ENCODE results near the gene TMEM258.
A peak's percentile ranks its signal among the peaks of the same experiment; 100 is the strongest.

Gene TMEM258

DNA sequence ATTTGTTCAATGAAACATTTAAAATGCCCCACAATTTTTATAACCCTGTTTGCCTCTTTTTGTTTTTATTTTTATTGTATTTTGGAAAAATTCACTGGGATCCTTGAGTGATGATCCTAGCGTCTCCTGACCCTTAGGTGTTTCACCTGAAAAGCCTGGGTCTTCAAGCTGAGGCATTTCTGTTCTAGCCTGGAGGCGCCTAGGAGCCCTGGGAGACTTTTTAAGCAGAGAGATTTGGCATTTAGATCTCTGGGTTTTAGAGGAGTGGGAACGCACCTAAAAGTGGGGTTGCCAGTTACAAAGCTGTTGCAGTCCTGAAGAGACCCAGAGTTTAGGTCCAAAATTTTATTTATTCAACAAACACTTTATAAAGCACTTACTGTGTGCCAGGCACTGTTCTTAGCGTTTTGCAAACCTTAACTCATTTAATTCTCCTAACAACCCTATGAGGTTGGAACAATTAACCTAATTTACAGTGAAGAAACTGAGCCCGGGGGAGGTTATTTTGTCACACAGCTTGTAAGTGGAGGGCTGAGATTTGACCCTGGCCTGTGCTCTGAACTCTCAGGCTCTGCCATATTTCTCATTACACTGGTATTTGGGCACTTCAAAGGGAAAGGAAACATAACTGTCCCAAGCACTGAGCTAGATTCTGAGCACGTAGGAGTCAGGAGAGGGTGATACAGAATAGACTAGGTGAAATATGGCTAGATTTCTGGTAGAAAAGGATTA, 25.2 kb upstream of the TMEM258 start:
- DNase-seq: peak; percentile 25

DNA sequence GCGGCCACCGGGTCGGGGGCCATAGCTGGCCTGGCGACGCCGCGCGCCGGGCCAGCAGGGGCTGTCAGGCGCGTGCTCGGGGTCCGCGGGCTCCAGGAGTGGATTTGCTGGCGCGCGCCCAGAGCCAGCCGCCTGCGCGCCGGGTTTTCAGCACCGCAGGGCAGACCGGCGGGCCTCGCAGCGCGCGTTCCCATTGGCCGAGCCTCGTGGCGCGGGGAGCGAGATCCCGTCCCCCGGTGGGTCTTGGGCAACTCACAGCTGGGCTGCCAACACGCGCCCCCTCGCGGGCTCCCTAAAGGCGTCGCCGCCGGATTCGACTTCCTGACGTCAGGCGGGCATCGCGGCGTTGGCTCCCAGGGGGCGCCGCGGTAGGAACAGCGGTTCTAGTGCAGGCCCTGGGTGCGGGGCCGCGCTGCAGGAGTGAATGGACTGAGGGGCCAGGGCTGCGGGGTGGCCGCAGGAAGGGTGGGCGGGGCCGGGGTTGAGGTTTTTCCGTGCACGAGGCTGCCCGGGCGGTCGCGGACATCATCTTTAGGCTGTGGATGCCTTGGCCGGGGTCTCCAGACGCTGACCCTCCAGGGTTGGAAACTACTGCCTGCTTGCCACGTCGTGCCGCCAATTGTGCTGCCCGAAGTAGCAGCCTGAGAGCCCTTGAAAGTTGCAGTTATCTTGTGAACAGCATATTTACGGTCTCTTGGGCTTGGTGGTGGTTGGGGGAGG, 24.5 kb upstream of the TMEM258 start, which contains the start of gene FADS1:
FADS1 (minus strand) TSS at position 268 of the 720 bp plus-strand sequence; CDS start at position 194, 74 bp downstream.
- peak; percentile 92 for DNase-seq

DNA sequence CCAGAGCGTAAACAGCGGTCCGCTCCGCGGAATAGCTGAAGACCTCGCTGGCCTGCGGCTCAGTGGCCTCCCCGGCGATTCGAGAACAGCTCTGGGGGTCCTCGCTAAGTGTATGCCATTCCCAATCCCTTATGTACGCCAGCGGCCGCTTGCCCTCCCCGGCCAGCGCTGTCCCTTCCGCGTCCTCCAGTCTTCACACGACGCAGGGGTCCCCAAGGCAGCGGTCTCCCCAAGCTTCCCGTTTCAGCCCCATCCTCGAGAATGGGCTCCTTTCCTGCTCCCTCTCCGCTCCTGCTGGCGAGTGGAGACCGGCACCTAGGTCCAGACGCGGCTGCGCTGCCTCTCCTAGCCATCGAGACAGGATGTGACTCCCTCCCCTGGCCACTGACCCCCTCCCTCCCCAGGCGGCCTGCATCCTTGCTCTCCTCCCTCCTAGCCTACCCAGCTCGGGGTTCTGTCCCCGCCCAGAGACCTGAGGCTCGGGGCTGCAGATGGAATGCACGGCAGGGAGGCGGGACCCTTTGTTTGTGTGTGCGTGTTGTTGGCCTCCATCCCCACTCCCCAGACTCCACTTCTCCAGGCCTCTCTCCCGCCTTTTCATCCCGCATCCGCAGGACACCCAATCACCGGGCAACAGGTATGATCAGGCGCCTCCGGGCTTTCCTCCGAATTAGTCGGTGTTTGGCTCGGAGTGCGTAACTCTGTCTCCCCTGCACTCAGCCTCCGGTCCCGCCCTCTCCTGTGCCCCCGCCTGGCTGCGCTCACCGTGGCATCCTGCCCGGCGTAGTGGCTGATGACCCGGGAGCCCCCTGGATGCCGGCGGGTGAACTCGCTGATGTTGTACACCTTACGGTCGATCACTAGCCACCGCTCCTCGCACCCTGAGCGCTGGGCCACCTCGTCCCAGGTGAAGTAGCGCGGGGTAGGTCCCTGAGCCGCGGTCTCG, 23.7 kb upstream of the TMEM258 start:
- DNase-seq: peak; percentile 88

DNA sequence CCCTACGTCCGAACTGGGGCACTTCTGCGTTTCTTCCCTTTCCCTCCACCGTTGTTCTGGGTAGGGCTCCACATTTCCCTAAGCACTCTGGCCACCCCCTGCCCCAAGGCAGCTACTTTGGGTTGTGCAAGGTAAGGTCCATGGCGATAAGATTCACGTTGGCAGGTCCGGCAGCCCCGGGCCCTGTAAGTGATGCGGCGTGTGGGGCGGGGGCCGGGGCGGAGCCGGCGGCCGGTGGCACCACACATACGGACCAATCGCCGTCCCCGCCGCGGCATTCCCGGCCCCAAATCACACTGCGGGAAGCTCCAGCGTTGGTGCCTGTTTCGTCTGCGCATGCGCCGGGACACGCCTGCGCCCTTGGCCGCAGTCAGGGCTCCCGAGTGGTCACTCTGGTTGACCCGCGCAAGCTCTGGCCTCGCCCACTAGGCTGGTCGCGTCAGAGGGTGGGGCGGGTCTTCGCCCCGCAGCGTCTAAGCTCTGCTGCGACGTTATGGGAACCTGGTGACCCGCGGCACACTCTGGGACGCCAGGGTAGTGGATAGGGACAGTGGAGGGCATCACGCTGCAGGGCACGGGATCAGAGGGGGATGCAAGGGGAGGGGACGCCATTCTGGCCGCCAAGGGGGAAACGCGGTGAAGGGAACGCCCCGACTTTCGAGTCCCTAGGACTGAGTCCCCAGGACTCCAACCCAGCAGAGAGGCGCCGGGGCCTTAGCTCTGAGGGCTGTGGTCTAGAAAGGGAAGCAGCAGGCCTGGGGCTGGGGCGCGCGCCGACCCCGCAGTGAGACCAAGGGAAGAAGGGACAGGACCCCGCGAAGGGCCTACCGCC, 22.8 kb upstream of the TMEM258 start:
- DNase-seq: peak; percentile 79

DNA sequence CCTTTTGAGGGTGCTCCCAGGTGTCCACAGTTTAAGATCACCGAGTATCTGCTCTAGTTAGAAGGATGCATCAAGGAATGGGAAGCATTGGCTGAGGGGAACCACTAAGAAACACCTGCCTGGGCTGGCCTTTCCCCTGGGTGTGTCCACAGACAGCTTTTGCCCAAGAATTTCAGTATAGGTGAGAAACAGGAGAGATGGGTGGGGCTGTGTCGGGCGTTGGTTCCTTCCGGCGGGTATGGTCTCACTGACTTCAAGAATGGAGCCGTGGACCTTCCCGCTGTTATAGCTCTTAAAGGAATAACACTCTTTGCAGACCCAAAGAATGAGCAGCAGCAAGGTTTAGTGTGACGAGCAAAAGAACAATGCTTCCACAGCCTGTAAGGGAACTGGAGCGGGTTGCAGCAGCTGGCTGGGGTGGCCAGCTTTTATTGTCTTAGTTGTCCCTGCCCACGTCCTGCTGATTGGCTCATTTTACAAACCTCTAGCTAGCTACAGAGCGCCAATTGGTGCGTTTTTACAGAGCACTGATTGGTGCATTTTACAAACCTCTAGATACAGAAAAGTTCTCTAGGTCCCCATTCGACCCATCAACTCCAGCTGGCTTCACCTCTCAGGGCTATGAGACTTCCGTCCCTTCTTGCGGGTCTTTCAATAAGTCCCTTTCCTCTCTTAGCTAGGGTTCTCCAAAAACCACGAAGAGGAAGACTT, 22.0 kb upstream of the TMEM258 start:
- peak; percentile 27 for DNase-seq

DNA sequence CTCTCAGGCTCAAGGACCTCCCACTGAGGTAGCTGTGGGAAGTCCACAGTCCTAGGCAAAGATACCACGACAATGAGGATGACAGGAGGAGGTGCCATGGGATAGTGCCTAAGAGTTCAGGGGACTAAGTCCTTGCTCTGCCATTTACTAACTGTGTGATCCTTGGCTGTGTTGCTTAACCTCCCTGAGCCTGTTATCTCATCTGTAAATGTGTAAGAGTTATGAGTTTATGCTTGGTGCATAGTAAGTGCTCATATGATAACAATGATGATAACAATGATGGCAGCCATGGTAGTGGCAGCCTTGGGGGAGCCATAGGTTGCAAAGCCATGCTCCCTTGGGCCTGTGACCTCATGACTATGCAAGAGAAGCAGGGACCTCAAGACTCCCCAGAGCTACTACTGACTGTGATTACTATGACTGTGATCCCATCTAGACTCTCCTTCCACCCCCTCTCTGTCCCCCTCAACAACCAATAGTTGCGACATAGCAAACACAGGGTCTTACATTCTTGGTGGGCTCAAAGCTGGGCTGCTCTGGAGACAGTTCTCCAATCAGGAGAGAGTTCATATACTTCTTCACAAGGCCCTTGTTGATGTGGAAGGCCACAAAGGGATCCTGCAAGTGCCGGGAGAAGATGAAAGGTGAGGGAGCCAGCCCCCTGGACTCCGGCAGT, 20.5 kb upstream of the TMEM258 start:
- no peak for DNase-seq

DNA sequence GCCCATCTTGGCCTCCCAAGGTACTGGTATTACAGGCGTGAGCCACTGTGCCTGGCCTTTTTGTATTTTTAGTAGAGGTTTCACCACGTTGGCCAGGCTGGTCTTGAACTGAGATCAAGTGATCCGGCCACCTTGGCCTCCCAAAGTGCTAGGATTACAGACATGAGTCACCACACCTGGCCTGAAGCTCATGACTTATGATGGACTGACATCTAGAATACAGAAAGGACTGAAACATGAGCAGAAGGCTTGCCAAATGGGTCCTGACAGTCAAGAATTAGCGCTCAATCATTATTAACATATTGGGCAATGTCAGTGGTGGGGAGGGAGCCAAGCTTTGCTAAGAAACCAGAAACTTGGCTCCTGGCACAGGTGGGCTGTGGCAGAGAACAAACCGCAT, 19.4 kb upstream of the TMEM258 start:
- DNase-seq: no peak

DNA sequence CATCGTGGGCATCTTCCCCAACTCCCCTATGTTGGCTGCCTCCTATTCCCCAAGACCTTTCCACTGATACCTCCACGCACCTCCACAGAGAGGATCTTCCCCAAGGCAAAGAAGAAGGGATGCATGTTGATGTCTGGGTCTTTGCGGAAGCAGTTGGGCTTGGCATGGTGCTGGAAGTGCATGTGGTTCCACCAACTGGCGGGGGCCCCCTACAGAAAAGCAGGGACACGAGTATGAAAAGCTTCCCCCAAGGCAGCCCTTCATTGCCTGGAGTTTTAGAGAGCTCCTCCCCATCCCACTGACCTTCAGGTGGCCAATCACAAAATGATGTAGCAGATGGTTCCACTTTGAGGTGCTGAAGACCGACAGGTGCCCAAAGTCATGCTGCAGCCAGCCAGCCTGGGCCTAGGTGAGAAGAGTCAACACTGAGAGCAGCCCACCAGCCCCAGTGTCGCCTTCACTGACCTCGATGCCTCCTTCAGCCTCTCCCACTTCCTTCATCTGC, 18.3 kb upstream of the TMEM258 start:
- no peak for DNase-seq

DNA sequence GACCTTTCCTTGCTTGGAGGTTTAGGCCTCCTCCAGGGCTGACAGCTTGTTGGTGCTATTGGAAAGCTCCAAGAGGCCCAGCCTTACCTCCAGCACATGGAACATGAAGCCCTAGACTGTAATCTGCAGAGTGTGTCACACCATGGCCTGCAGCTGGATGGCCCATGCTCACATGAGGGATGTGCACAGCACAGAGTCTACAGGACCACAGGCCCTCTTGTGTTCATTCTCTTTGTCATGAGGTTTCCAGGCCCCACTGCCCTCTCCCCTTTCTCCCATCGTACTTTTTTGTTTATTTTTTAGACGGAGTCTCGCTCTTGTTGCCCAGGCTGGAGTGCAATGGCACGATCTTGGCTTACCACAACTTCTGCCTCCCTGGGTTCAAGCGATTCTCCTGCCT, 14.4 kb upstream of the TMEM258 start:
- no peak for DNase-seq

DNA sequence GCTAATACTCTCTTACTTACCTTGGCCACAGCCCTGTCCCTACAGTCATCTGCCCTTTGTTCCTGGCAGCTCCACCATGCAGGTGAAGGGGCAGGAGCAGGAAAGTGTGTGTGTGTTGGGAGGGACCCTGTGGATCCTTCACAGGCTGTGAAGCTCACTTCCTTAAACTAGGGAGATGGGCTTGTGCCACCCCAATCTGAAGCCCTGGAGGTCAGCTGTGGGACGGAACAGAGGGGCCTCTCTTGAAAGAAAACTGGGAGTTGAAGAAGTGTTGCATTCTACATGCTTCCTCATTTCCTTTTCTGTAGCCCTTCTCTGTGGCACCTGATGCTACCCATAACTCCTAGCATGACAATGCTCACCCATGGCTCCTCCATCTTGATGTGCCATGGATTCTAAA, 12.7 kb upstream of the TMEM258 start:
- no peak for DNase-seq

DNA sequence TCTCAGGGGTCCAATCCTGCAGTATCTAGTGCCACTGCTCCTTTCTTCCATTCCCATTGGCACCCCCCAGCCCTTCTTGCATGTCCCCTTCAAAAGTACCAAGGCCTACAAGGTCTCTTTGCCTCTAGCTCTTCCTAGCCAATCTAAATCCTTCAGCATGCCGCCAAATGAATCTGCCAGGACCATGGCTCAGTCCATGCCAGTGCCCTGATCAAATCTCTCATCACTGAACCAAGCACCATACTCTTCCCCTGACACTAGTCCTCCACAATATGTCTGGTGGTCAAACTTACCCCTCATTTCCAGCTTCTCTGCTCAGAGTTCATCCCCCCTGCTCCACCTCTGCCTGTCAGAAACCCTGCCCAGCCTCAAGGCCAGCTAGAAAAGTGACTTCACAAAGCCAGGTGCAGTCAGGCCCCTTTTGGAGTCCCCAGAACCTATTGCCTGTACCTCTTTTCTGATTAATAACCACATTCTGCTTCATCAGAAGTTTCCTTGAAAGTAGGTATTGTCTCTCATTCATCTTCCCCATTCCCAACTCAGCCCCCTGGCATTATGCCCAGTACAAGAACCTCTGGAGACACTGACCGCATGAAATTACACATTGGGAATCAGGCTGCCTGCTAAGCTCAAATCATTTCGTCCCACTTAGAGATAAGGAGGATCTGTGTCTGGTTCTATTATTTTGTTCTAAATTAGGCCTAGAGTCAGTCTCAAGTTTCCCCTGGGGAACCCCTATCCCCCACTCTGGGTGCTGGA, 11.7 kb upstream of the TMEM258 start:
- no peak for DNase-seq

DNA sequence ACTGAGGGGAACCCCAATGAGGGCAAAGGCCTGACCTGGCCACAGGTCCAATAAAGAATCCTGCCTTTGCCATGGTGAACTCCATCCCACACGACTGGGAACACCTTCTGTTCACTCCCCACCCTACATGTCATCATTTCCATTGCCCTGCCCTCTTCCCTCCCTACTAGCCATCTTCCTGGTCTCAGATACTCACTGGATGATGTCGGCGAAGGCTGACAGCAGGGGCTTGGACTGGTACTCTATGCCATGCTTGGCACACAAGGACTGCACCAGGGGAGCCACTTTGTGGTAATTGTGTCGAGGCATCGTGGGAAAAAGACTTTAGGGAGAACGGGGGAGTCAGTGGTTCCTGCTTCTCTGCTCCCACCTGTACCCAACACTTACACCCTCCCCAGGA, 10.2 kb upstream of the TMEM258 start:
- DNase-seq: no peak

DNA sequence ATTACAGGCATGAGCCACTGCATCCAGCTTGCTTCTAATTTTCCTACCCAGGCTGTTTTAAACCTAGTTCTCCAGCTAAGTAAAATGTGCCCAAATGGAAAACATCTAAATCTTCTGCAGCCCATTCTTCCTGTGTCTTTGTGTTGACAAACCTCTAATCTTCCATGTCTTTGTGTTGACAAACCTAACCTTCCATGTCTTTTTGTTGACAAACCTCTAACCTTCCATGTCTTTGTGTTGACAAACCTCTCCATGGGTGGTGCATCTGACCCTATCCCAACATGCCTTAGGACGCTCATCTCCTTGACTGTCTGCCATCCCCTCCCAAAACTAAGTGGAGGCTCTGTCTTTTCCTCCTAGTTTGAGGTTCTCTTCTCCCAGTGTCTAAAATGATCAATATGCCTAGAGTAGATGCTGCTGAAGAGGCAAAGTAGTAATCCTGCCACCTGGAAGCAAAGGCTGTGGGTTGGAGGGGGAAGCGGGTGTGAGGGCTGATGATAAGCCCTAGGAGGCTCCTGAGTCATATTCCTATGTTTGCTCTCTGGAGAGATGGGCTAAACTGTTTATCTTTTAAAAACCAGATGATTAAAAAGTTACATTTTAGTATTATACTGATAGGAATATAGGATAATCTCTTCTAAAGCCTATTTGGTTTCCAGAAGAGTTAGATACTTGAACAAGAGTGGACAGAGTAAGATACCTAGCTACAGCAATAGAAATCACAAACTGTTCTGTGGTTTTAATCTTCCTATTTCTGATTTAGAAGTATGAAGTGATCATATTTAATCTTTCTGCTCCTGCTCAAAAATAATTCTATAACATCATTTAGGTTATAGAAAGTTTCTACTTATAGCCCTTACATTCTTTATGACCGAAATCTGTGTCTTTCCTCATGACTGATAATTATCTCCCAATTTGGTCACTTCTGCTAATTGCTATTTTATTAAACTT, 8.2 kb upstream of the TMEM258 start:
- no peak for DNase-seq

DNA sequence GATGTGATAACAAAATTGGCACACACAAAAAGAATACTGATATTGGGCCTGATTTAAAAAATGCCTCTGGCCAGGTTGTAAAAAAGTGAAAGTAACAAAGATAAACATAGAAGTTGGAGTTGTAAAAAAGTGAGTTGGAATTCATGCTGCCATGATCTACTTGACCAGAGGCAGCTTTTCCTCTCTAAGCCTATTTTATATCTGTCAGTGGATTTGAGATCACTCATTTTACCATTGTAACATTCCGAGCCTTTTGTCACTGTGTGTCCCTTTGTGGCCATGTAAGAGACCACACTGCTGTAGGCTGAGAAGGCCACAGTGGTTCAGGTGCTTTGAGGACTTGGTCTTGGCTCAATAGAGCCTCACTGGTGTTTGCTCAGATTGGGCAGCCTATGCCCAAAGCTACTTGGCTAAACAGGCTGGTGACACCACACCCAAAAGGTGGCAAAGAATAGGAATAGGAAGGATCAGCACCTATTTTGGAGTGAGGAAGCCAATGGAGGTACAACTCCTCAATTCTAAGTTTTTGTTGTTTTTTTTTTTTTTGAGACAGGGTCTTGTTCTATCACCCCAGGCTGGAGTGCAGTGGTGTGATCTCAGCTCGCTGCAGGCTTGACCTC, 7.4 kb upstream of the TMEM258 start:
- no peak for DNase-seq

DNA sequence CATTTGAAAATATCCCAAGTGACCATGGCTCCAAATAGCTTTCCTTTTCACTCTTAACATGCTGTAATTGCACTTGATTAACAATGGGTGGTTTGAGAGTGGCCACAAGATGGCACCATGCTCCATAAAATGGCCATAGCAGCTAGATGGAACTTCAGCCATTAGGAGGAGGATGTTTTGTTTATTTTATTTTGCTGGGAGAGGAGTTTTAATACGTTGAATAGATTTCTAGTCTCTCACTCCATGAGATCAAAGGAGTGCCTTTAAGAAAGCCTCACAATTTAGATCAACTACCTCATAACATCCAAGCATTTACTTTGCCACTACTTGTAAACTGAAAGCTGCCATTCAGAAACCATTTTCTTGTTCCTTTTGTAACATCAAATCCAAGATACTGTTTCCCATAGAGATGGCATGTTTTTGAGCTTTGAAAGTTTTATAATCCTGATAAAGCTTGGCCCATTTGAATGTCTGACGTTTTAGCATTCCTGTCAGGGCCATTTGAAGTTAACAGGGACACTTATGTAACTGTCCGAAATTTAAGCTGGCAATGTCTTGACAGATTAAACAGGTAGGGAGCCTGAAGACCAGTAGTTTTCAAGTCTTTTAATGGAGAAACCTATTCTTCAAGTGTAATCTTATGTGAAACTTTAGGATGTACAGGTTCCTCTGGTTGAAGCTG, 5.0 kb upstream of the TMEM258 start:
- peak; percentile 53 for DNase-seq

DNA sequence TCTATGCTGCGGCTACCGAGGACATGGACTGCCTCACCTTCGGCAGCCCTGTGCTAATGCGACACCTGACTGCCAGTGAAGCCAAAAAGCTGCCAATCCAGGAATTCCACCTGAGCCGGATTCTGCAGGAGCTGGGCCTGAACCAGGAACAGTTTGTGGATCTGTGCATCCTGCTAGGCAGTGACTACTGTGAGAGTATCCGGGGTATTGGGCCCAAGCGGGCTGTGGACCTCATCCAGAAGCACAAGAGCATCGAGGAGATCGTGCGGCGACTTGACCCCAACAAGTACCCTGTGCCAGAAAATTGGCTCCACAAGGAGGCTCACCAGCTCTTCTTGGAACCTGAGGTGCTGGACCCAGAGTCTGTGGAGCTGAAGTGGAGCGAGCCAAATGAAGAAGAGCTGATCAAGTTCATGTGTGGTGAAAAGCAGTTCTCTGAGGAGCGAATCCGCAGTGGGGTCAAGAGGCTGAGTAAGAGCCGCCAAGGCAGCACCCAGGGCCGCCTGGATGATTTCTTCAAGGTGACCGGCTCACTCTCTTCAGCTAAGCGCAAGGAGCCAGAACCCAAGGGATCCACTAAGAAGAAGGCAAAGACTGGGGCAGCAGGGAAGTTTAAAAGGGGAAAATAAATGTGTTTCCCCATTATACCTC, 3.6 kb upstream of the TMEM258 start:
- DNase-seq: no peak

DNA sequence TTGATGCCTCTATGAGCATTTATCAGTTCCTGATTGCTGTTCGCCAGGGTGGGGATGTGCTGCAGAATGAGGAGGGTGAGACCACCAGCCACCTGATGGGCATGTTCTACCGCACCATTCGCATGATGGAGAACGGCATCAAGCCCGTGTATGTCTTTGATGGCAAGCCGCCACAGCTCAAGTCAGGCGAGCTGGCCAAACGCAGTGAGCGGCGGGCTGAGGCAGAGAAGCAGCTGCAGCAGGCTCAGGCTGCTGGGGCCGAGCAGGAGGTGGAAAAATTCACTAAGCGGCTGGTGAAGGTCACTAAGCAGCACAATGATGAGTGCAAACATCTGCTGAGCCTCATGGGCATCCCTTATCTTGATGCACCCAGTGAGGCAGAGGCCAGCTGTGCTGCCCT, 3.1 kb upstream of the TMEM258 start:
- no peak for DNase-seq

All from DMS79 (cell line).